HG03196 (cell line): ENCODE results near the gene ROR1.
"Not testable (repeated sequence)": the region's sequence is repeated elsewhere in the genome, so short reads cannot be mapped to it uniquely, and the experiment has no call there.

Source experiments
- ATAC-seq: cut with Tn5 transposase; IDR thresholded peaks from one replicate; pipeline ENCODE4 v1.9.1; 2021; ENCODE audit not compliant: unreplicated experiment

Gene ROR1

GRCh38 chr1:64087768-64088167 lies 314.0 kb downstream of the ROR1 start:
- no peak for ATAC-seq

GRCh38 chr1:64090436-64090835 lies 316.6 kb downstream of the ROR1 start:
- no peak for ATAC-seq

GRCh38 chr1:64092851-64093371 lies 319.1 kb downstream of the ROR1 start:
- no peak for ATAC-seq

GRCh38 chr1:64093941-64094340 lies 320.1 kb downstream of the ROR1 start:
- no peak for ATAC-seq

- no peak for ATAC-seq
These were observed 322.0 kb downstream of the ROR1 start for GRCh38 chr1:64095832-64096231.

GRCh38 chr1:64097859-64098258 lies 324.0 kb downstream of the ROR1 start:
- no peak for ATAC-seq

- ATAC-seq = no peak
These were observed 324.6 kb downstream of the ROR1 start for GRCh38 chr1:64098436-64098835.

- ATAC-seq = no peak
These were observed 325.2 kb downstream of the ROR1 start for GRCh38 chr1:64098846-64099582.

GRCh38 chr1:64100791-64101190 lies 327.0 kb downstream of the ROR1 start:
- no peak for ATAC-seq

- not testable (repeated sequence) for ATAC-seq
These were observed 330.8 kb downstream of the ROR1 start for GRCh38 chr1:64104585-64104984.

- ATAC-seq = no peak
These were observed 333.3 kb downstream of the ROR1 start for GRCh38 chr1:64107118-64107519.

GRCh38 chr1:64107632-64108031 lies 333.8 kb downstream of the ROR1 start:
- ATAC-seq = no peak

GRCh38 chr1:64110924-64111777 lies 337.3 kb downstream of the ROR1 start:
- no peak for ATAC-seq

GRCh38 chr1:64111787-64112186 lies 338.0 kb downstream of the ROR1 start:
- no peak for ATAC-seq

GRCh38 chr1:64112281-64112680 lies 338.5 kb downstream of the ROR1 start:
- no peak for ATAC-seq

GRCh38 chr1:64114012-64114525 lies 340.3 kb downstream of the ROR1 start:
- no peak for ATAC-seq

GRCh38 chr1:64116537-64116936 lies 342.7 kb downstream of the ROR1 start:
- ATAC-seq = no peak

GRCh38 chr1:64117492-64117891 lies 343.7 kb downstream of the ROR1 start:
- ATAC-seq = no peak

- ATAC-seq = no peak
These were observed 348.1 kb downstream of the ROR1 start for GRCh38 chr1:64121766-64122385.

GRCh38 chr1:64122588-64122987 lies 348.8 kb downstream of the ROR1 start:
- ATAC-seq = no peak

- no peak for ATAC-seq
These were observed 351.1 kb downstream of the ROR1 start for GRCh38 chr1:64124704-64125440.
